ENCODE results near the gene MAPK8IP2.
"Not testable (repeated sequence)": the region's sequence is repeated elsewhere in the genome, so short reads cannot be mapped to it uniquely, and the experiment has no call there.

The MAPK8IP2 gene

DNA sequence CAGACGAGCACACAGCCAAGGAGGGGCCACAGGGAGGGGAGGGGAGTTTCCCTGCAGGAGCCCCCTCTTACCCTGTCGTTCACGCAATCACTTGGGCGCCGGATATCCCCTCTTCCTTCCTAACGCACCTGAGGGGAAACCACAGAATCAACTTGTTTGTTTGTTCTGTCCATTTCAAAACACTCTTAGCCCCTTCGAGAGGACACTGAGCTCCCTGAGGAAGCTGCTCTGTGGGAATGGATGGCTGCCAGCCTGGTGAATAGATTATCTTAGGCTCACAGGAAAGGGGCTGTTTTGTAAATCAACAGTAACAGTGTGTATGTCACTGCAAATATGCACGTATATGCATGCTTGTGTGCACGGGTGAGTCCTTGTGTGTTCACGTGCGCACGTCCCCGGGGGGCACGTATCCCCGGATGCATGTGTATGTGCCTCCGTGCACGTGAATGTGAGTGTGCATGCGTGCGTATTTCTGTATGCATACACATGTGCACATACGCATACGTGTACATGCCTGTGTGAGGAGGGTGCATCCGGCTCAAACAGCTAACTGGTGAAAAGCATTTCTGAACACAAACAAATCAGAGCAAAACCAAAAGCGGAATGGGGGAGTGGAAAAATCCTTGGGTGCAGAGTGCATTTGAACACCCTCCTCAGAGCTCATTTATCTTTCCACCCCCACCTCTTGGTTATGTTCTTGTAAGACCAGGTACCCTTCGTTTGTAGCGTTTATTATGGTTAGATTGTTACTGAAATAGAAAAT lies 20.2 kb downstream of the MAPK8IP2 start:
- no peak for DNase-seq

DNA sequence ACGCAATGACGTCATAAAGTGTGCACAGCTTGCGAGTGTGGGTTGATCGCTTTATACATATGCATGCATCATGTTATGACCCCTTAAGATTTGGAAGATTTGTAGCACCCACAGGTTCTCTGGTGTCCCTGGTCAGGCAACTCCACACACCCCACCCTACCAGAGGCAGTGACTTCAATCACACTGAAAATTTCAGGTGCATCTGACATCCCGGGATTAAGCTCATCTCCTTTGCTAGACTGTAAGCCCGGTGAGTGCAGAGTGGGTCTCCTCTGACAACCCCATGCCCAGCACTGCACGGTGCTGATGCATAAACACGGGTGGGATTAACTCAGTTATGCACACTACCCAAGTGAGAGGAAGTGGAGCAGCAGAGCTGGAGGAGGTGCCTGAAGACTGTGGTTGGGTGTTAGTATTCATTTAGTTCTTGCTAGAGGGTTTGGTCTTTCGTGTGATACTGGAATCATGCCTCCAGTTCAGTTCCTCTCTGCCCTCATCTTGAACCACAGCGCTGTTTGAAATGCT lies 20.8 kb downstream of the MAPK8IP2 start:
- DNase-seq, result no peak

DNA sequence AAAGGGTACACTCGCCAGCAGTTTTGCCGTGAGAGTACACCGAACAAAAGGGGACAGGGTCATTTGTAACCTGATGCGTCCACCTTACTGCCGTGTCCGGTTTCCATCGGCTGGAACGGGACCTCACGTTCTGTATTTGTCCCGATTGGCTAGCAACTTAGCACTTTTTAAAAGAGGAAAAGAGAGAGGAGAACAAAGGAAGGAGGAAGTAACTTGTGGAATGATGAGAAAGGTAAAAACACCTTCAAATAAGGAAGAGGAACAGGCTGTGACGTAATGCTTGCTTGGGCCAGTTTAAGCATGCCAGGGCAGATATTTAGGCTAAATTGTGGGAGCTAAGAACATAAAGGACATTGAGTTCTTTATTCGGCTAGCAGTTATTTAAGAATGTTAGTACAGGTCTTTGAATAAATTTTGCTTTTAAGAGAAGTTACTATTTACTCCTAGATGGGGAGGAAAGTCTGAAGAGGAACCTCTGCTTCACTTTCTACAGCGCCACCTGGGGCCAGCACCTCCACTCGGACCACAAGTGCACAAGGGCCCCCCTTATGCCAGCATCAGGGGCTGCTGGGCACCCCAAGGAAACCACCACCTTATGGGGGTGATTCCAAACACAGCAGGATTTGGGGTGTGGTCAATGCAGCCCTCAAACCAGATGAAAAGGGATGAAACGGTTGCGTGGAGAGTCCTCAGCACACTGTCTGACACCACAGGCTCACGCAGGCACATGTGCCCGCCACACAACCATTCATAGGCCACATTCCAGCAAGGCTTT lies 21.5 kb downstream of the MAPK8IP2 start:
- no peak for DNase-seq

DNA sequence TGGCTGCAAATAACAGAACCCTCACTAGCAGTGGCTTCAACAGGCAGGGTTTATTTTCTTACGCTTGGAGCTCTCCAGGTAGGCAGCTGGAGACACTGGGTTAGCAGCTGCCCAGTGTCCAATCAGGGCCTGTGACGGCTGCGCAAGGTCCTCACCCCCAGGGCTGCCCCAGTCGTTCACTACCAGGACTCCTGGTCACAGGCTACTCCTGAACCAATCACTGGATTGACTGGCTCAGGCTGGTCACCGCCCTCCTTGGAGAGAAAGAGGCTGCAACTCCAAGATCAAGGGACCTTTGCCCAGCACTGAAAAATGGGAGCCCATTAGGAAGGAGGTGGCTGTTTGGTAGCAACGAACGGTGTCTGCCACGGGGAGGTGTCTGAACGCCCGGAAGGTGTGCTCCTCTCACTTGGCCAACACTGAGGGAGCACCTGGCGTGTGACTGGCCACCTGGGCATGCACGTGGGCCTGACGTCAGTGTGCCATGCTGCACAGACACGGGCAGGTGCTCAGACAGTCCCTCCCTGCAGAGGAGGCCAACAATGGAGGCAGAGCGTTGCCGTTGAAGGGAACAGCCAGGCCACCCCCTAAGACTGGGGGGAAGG lies 22.2 kb downstream of the MAPK8IP2 start:
- DNase-seq, result peak; percentile 90

DNA sequence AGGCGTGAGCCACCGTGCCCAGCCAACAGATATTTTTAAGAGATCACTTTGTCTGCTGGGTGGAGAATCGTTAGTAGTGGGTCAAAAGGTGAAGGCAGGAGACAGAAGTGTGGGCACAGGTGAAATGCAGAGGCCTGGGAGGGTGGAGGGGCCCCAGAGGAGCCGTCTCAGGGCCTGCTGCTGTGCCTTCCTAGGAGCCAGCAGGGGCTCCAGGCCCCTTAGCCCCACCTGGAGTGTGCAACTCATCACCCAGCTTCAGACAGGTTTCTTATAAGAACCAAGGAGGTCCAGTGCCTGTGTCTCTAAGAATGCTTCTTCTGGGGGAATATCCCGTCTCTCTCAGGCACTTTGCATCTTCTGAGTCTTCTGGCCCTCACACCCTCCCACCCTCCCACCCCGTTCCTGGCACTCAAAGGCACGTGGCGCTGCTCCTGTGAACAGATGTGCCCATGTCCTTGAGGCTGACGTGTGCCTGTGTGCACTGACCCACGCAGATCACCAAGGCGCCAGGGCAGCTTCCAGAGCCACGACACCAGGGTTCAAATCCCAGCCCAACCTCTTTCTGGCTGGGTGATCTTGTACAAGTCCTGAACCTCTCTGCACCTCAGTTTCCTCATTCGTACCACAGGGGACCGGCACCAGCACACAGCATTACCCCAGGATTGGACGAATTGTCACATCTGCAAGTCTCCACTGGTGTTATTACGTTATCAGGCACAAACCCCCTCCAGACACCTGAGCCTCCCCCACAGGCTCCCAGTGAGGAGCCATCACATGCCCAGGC lies 23.9 kb downstream of the MAPK8IP2 start:
- no peak for DNase-seq

DNA sequence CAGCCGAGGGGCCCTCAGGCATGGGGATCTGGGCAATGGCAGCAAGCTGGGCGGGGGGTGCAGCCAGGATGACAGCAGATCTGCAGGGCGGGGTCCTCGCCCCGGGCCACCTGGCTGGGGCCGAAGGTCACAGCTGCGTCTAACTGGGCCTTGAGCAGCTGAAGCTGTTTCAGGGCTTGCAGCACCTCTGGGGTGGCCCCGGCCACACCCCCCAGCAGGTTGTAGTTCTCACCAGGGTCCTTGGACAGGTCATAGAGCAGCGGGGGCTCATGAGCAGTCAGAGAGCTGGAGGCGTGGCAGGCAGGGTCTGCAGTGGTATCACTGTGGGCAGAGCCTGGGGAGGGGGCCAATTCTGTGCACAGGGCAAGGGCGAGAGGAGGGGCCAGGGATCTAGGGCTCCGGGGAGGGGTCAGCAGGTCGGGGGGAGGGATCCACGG lies 24.6 kb downstream of the MAPK8IP2 start:
- DNase-seq, result no peak

DNA sequence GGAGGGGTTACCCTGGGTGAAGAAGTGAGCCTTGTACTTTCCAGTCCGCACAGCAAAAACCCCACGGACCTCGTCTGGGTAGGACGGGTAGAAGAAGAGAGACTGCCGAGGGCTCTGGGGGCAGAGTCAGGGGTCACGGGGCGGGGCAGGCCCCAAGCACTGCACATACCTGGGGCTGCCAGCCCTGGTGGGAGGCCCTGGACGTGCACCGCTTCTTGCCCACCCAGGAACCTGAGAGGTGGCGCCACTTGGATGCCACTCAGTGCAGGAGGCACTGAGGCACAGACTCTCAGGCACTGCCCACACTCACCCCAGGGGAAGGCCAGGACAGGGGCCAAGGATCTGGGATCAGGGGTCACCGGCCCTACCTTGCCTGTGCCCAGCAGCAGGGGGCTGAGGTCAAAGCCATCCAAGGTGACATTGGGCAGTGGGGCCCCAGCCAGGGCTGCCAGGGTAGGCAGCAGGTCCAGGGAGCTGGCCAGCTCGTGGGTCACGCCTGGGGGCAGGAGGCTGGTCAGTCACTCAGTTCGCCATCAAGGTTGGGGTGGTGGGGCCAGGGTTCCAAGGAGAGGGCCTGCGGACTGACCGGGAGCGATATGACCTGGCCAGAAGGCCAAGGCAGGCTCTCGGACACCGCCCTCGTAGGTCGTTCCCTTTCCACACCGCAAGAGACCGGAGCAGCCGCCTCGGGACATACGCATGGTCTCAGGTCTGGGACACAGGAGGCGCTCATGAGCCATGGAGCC lies 25.1 kb downstream of the MAPK8IP2 start:
- DNase-seq, result no peak

DNA sequence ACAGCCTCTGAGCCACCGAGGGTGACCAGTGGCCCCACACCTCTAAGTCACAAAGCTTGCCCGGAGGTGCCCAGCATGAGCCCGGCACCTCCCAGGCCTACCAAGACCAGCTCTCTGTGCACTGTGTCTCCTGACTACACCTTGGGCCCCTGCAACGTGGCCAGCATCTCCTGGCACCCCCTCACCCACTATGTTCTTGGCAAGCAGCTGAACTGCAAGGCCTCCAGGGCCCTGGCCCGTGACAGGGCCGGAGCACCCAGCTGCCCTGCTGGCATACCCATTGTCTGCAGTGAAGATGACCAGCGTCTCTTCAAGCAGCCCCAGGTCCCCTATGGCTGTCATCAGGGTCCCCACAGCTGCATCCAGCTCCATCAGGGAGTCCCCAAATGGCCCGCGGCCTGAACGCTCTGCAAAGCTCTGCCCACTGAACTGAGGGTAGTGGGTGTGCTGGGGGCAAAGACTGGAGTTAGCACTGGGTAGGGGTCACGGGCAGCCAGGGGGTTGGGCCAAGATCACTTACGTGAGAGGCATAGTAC lies 25.8 kb downstream of the MAPK8IP2 start:
- DNase-seq, result no peak

DNA sequence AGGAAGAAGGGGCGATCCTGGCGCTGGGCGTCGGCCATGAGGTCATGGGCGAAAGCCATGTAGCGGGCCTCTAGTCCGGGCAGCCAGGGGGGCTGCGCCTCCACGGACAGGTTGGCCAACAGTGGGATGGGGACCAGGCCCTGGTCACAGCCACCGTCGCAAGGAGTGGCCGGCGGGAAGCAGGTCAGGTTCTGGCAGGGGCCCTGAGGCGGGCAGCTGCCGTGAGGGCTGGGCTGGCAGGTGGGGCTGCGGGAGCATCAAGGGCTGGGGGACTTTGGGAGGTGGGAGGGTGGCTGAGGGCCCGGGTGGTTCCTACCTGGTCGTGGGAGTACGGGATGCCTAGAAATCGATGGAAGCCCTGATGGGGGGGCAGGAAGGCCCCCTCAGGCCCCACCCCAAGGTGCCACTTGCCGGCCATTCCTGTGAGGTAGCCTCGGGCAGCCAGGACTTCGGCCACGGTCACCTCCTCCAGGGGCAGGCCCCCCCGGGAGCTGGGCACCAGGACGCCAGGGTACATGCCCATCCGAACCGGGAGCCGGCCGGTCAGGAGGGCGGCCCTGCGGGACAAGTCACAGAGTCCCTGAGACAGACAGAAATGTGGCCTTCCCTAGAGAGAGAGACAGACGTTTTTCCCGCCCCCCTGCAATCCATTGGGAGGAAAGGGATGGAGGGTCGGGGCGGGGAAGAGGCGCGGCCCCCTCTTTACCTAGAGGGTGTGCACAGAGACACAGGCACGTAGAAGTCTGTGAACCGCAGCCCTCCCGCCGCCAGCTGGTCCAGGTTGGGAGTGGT lies 26.5 kb downstream of the MAPK8IP2 start:
- DNase-seq, result no peak

DNA sequence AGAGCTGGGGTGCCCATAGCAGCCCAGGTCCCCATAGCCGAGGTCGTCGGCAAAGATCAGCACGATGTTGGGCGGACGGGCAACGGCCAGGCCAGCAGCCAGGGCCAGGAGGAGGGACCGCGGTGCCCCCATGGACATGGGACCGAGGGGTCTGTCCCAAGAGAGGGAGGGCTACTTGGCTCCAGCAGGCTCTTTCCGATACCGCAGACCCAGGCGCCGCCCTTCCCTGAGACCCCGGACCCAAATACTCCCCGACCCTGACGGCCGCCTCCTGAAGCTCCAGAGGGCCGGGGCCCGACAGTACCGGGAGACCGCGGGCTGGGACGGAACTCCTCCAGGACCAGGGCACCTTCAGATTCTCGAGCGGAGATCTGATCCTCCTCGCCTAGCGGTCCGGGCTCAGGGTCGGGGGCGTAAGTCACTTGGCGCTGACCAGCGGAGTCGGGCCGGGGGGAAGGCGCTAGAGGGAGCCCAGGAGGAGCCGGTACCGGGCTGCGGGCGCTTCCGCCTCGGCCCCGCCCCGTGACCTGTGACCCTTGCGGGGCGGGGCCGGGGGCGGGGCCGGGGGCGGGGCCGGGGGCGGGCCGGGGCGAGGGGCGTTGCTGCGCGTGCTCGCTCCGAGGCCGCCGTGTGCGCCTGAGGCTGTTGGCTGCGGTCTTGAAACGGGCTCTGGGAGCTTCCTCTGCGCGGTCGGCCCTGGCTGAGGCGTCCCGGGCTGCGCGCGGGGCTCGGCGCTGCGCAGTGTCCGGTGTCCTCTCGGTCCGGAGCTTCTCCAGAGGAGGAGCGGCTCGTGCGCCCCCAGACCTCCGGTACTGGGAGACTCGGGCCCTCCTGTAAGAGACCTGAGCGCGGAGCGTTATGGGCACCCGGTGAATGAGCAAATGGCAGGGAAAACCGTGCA lies 27.3 kb downstream of the MAPK8IP2 start, which contains the start of gene ARSA:
Gene ARSA, minus strand, starts transcription at position 511 of the 901 bp plus-strand sequence. Its CDS starts 373 bp downstream, at position 138.
- peak; percentile 57 for DNase-seq

DNA sequence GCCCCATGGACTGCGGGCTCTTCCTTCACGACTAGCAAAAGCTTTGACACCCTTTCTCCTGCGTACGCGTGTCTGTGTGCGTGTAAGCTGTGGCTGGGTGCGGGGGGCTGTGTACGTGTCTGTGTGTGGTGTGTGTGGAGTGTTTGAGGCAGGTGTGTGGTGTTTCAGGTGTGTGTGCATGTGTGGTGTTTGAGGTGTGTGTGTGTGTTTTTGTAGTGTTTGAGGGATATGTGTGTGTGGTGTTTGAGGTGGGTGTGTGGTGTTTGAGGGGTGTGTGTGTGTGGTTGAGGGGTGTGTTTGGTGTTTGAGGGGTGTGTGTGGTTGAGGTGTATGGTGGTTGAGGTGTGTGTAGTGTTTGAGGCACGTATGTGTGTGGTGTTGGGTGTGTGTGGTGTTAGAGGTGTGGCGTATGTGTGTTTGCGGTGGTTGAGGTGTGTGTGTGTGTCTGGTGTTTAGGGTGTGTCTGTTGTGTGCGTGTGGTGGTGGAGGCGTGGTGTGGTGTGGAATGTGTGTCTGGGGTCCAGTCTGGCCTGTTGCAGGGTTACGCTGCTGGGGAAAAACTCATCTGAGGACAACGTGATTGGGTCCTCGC lies 28.0 kb downstream of the MAPK8IP2 start:
- no peak for DNase-seq

DNA sequence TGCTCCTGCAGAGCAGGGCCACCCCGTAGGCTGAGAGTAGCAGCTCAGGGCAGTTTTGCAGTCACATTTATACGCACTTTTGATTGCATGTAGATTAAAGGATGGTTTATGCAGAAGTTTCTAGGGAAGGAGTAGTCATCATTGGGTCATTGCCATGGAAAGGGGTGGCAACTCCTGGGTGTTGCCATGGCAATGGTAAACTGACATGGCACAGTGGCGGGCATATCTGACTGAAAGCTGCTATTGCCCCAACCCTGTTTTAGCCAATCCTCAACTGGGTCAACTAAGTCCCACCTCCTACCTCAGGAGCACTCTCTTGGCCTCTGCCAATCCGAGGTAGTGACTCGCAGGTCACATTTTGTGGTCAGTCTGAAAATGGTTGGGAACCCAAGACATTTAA lies 29.8 kb downstream of the MAPK8IP2 start:
- DNase-seq, result no peak

DNA sequence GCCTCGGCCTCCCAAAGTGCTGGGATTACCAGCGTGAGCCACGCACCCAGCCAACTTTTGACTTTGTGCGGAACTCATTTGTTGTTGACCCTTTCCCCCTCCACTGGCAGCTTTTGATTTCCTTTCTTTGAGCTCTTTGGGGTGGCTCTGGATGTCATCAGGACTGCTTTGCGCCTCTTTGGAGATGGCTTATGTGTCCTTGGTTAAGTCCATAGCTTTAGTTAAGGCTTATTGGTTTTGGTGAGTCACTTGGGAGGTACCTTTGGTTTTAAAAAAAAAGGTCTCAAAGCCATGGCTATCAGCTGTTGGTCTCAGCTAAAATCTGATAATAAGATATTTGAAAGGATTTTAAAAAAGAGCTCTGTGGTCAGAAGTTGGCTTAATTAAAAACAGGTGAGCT lies 32.5 kb downstream of the MAPK8IP2 start:
- DNase-seq, result no peak

DNA sequence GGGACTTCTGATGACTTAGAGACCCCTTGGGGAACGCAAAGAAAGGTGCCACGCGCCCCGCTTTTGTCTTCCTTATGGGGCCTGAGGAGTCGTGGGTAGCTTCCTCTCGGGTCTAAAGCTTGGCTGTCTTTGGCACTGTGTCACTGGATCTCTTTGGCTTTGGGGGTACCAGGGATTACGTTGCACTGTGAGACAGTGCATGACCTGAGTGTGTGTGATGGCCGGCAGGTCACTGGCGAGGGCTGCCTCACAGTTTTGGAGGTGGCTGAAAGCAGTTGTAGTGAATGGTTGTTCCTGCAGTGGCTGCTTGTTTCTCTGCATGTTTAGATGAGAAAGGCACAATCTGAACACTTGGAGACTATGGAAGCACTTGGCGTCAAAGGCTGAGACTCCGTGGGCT lies 33.2 kb downstream of the MAPK8IP2 start:
- no peak for DNase-seq

DNA sequence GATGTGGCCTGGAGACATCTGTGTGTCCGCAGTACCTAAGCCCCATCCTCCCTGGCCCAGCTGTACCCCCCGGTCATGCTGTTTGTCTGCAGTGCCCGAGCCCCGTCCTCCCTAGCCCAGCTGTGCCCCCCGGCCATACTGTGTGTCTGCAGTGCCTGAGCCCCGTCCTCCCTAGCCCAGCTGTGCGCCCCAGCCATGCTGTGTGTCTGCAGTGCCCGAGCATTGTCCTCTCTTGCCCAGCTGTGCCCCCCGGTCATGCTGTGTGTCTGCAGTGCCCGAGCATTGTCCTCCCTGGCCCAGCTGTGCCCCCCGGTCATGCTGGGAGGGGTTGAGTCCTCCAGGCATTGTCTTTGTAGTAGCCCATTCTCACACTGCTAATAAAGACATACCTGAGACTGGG lies 35.0 kb downstream of the MAPK8IP2 start:
- no peak for DNase-seq

DNA sequence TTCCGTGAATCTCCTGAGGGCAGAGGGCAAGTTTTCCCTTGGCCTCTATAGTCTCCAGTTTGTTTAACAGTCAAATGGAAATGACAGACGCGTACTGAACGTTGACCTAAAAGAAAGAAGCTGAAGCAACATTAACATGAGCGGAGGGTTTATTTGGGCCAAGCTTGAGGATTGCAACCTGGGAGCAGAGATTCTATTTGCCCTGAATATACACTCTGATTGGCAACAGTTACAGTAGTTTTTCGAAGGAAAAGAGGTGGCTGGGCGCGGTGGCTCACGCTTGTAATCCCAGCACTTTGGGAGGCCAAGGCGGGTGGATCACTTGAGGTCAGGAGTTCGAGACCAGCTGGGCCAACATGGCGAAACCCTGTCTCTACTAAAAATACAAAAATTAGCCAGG lies 39.7 kb downstream of the MAPK8IP2 start:
- not testable (repeated sequence) for DNase-seq

DNA sequence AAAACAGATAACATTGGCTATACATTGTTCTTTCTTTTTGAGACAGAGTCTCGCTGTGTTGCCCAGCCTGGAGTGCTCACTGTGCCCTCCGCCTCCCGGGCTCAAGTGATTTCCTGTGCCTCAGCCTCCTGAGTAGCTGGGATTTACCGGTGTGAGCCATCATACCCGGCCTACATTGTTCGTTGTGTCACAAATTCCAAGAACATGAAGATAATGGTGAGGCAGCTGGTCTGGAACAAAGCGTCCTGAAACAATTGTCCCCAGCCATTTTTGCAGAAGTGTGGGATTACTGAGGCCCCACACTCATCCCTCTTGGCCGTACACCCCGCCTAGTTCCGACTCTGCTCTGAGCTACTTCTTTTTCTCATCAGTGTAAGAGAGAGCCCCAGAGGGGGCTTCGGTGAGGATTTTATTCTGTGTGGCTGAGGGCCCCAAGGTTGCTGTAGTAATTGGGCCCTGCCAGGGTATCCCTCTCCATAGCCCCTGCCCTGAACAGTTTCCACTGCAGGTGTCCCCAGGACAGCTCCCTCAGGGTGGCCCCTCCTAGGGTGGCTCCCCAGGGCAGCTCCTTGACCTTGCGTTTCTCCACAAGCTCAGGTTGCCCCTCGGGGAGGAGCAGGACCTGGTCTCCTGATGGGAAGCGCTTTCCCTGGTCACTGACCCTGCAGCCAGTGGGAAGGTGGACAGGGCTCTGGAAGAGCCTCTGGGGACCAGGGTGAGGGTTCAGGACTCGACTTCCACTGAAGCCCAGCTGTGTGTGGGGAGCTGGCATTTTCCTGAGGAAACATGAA lies 40.5 kb downstream of the MAPK8IP2 start:
- no peak for DNase-seq

All from NCI-H1105 (cell line).